Heart left ventricle (tissue), 16 donors: ENCODE data around the gene FAM200A. TPM values are rescaled to one million over a fixed set of nuclear protein-coding genes. Genes with fewer than 3 reads are reported as not detected.

Experiments
- ATAC-seq, 4 donors: fragments of 200-7000 bp; cut with Tn5 transposase; one replicate each; pipeline ENCODE4 v1.9.1; 2020 to 2022; ENCODE audit warnings: moderate library complexity in 4 of 4, mild to moderate bottlenecking in 3 of 4, moderate number of reproducible peaks in 1 of 4
- DNase-seq, 5 donors: peaks; one replicate each; pipeline ENCODE4 v3.0.0-alpha.2; 2020
- H3K27ac ChIP-seq, 12 donors: fragments of 200-600 bp; sonication (generic) in 4 of 12; one replicate each; pipeline versions ENCODE4 v1.5.0 to v1.8.0; 2016 to 2022; ENCODE audit warnings: mild to moderate bottlenecking in 2 of 12
- H3K27me3 ChIP-seq, 9 donors: fragments of 200-600 bp; sonication (generic) in 2 of 9; one replicate each; pipeline versions ENCODE4 v1.5.1 to v1.8.0; 2016 to 2022; ENCODE audit warnings: mild to moderate bottlenecking in 3 of 9
- H3K36me3 ChIP-seq, 9 donors: fragments of 200-600 bp; sonication (generic) in 2 of 9; one replicate each; pipeline versions ENCODE4 v1.5.0 to v1.8.0; 2018 to 2022; ENCODE audit warnings: mild to moderate bottlenecking in 2 of 9
- H3K4me1 ChIP-seq, 12 donors: fragments of 200-600 bp; sonication (generic) in 4 of 12; one replicate each; pipeline versions ENCODE4 v1.5.0 to v1.8.0; 2016 to 2022; ENCODE audit warnings: mild to moderate bottlenecking in 3 of 12
- H3K4me3 ChIP-seq, 12 donors: fragments of 200-600 bp; sonication (generic) in 4 of 12; one replicate each; pipeline versions ENCODE4 v1.5.0 to v1.8.0; 2017 to 2022; ENCODE audit warnings: mild to moderate bottlenecking in 9 of 12, moderate library complexity in 4 of 12
- H3K9me3 ChIP-seq, 12 donors: fragments of 200-600 bp; sonication (generic) in 4 of 12; one replicate each; pipeline versions ENCODE4 v1.5.0 to v1.8.0; 2016 to 2022; ENCODE audit warnings: mild to moderate bottlenecking in 1 of 12
- CTCF ChIP-seq, 12 donors: fragments of 200-600 bp; sonication (generic) in 4 of 12; IDR thresholded peaks; one replicate each; pipeline versions ENCODE4 v1.5.0 to v1.8.0; 2018 to 2022; ENCODE audit warnings: antibody characterized with exemption in 12 of 12, mild to moderate bottlenecking in 5 of 12
- POLR2A ChIP-seq, 2 donors: fragments of 450-650 bp; IDR thresholded peaks; one replicate each; pipeline ENCODE4 v1.6.1; 2017; ENCODE audit warnings: antibody characterized with exemption in 2 of 2, mild to moderate bottlenecking in 2 of 2, moderate library complexity in 2 of 2
- WGBS, 4 donors: extraction: QIAGEN DNeasy Blood & Tissue Kit in 2 of 4; methylation state at CpG; one replicate each; pipeline versions ENCODE4 v1.1.5 to v1.1.7; 2013 to 2018; 5-methylcytosine and 5-hydroxymethylcytosine counted together
- intact Hi-C, 10 donors: fragments of 100-400 bp; cut with DNase I; formaldehyde crosslinking; loops; one replicate each; pipeline versions ENCODE4 v1.11.1 to v1.14.2; 2022
- long read RNA-seq, 3 donors: library from polyadenylated mRNA; unstranded; transcript quantifications; one replicate each; pipeline ENCODE4 v2.0.0, GENCODE V29; 2020 to 2021
- polyA plus RNA-seq, 2 donors: library from polyadenylated mRNA; stranded (reverse); fragments of 200-250 nt; gene quantifications; one replicate each; pipeline ENCODE4 v1.2.3, GENCODE V29; 2013
- total RNA-seq, 9 donors: library from RNA; depleted of rRNA in 2 of 9; stranded (reverse); fragments of >200 nt in 2 of 9; fragmentation: NEBNext Ultra II Directional in 3 of 9; extraction: Animal tissue kit (Norgen Biotek cat#: 25700) in 3 of 9; gene quantifications; one replicate each; pipeline versions ENCODE4 v1.1.0 to v1.2.4, GENCODE V29; 2016 to 2023
- donor health status: ischemic (EF 13 %, LVEDD 7.1; RV severe dilation, severe dysfunction).
- donor health status: healthy with polysubstance abuse.
- donor health status: DM: no; HTN: yes; CAD: no.
- donor health status: DM: no; HTN: no; CAD: no.
- donor health status: ischemic (EF 25% LVEDD 6.9; RV normal size, moderate dysfunction).
- donor health status: ischemic (EF 25% LVEDD 5.7; RV mildly dilated, moderate dysfunction).
- donor health status: healthy.
- donor health status: DM: yes; HTN: yes; CAD: no.
- donor health status: ischemic (EF 35%, LVEDD 5.7; RV mildly dilated, moderate dysfunction).
- donor health status: nonischemic (EF 11% LVEDD 7.7; RV severe dilation, severe dysfunction).
- donor health status: DM: yes; HTN: yes; CAD: no.
- donor health status: PGD.
- donor health status: ischemic (EF 29% LVEDD 5.4; RV normal size, mild dysfunction).
- donor health status: nonischemic (EF 23%, LVEDD 6.1; RV moderate dilation, normal function).

The FAM200A gene
- total RNA-seq = 1 to 10 TPM; 4.7 to 7.1 (median 5.3) TPM
- 1 to 10 TPM; 5.8 to 6.6 TPM for polyA plus RNA-seq
- long read RNA-seq, donor 1, transcript FAM200A-202 (2 exons, 2,480 nt) = major isoform, 8 of 10 reads
- long read RNA-seq, donor 1, partial matches to known transcripts = 0 of 10 reads
- long read RNA-seq, donor 1, other reads (novel, unspliced or antisense) = 2 of 10 reads
- long read RNA-seq, donor 2, transcript FAM200A-202 (2 exons, 2,480 nt) = major isoform, 15 of 23 reads
- long read RNA-seq, donor 2, partial matches to known transcripts = 0 of 23 reads
- long read RNA-seq, donor 2, other reads (novel, unspliced or antisense) = 8 of 23 reads
- long read RNA-seq, donor 3, transcript FAM200A-202 (2 exons, 2,480 nt) = major isoform, 8 of 13 reads
- long read RNA-seq, donor 3, partial matches to known transcripts = 0 of 13 reads
- long read RNA-seq, donor 3, other reads (novel, unspliced or antisense) = 5 of 13 reads

- Histone ChIP-seq H3K4me3 (peak within 1 kb of the TSS; percentile 54 to 99 (median 83)), H3K9me3 (peaks cover 0 to 23% (median 2%) of the 10 kb centered on the region in 12 donors), H3K4me1 (peaks cover 0 to 26% (median 15%) of the 10 kb centered on the region in 12 donors), H3K36me3 (peaks cover 0 to 49% (median 30%) of the 10 kb centered on the region in 9 donors), H3K27ac (peak within 1 kb of the TSS; percentile 6 to 95 (median 86)), H3K27me3 (no peaks in the 10 kb centered on the region)
- DNase-seq = peak; percentile 91 to 94 (median 93)
- intact Hi-C loops = loop anchor here in 5 of 10 donors (5.0 to 10.0 kb wide), 4 partner anchors 47 to 117 kb away; partner anchors contain the start of genes ZKSCAN5 (in 4 of the 5), ZNF394 (in 4 of the 5), CPSF4 (in 1 of the 5) and PTCD1 (in 1 of the 5)
- TF ChIP-seq CTCF (IDR thresholded peaks at IDR 0.05) (no peak), POLR2A (IDR thresholded peaks at IDR 0.05) (peak in 1 of 2 donors; percentile 72)
- peak; percentile 98 to 100 (median 98) for ATAC-seq
- WGBS, 4 donors = 0 to 1% (median 1%) methylated on average over 12 to 37 of the region's 37 CpGs
These were observed at the start of gene FAM200A for GRCh38 chr7:99551767-99552463. FAM200A (minus strand) TSS chr7:99552114; CDS start chr7:99548407, 3,707 bp downstream.

DNA sequence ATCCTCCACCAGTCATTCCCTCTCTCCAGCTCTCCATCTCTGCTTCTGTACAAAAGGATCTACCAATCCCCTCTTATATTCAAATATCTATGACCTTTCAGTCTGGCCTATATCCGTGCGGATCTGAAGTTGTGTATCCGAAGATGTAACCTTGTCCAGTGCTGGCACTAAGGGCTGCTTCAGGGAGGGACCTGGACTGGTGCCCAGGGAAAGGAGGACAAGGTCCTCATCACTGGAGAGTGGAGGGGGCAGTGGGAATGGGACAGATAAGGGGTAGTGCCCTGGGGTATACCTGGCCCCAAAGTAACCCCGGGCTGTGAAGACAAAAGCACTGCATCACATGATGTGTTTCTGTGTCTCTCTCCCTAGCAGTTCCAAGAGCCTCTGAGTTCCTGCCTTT, 47.9 kb upstream of the FAM200A start:
- no peaks in the 10 kb centered on the region for H3K4me1 ChIP-seq
- no peak overlapping the region for H3K27ac ChIP-seq
- no peak overlapping the region for H3K4me3 ChIP-seq
- DNase-seq (no peak), ATAC-seq (no peak)
- intact Hi-C loops = no loop called here
- no peaks in the 10 kb centered on the region for H3K27me3 ChIP-seq
- H3K36me3 ChIP-seq = no peaks in the 10 kb centered on the region
- TF ChIP-seq POLR2A (IDR thresholded peaks at IDR 0.05) = no peak
- TF ChIP-seq CTCF (IDR thresholded peaks at IDR 0.05) = no peak
- H3K9me3 ChIP-seq = no peaks in the 10 kb centered on the region
- 74 to 81% (median 77%) methylated on average over 4 of the region's 4 CpGs for WGBS, 4 donors

DNA sequence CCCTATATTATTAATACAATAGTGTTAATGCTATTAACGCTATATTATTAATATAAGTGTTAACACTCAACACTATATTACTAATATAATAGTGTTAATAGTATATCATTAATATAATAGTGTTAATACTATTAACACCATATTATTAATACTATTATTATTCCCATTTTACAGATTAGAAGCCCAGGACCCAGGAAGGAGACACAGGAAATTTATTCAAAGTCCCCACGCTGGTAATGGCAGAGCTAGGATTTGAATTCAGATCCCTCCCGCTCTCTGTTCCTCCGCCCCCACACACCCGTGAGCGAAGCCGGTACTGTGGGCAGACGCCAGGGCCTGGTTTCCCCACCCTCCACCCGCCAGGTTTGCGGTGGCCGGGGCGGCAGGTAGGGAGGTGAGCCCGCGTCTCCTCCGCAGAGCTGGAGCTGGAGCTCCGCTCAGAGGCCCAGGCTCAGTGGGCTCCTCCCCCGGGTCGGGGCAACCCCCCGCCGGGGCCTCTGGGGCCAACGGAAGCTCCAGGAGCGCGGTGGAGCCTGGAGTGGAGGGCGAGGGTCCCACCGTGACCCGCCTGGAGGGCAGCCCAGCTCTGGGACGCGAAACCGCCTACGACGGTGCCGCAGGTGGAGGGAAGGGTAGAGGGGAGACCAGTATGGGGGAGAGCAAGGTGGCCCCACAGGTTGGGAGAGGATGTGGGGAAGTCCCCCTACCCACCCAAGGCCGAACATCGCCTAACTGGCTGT, 46.0 kb upstream of the FAM200A start, which contains the start of gene TMEM225B:
TSS of gene TMEM225B (plus strand) at position 506 of the 740 bp plus-strand sequence. CDS start 6,122 bp downstream, outside the sequence.
- no peak for DNase-seq
- 44 to 69% (median 60%) methylated on average over 12 to 34 of the region's 34 CpGs for WGBS, 4 donors

More for the DNA sequence above, 46.0 kb upstream of the FAM200A start, which contains the start of gene TMEM225B:
- TF ChIP-seq POLR2A (IDR thresholded peaks at IDR 0.05) = no peak
- no peak for TF ChIP-seq CTCF (IDR thresholded peaks at IDR 0.05)
- no peak for ATAC-seq
- no peaks in the 10 kb centered on the region for H3K27me3 ChIP-seq
- no peak within 1 kb of the TSS for H3K27ac ChIP-seq
- no peaks in the 10 kb centered on the region for H3K4me1 ChIP-seq
- no peak within 1 kb of the TSS for H3K4me3 ChIP-seq
- no peaks in the 10 kb centered on the region for H3K36me3 ChIP-seq
- H3K9me3 ChIP-seq = no peaks in the 10 kb centered on the region
- intact Hi-C loops = no loop called here
